Measurements from ENCODE around the gene FAM221B.

FAM221B gene

GRCh38 chr9:35828716-35829083, at the start of gene FAM221B:
TSS of gene FAM221B (minus strand) at chr9:35828732. CDS start at chr9:35826161, 2,571 bp downstream.
- DNase-seq, result peak; percentile 39

- DNase-seq, result no peak
Observed at GRCh38 chr9:35872505-35872904, 44.0 kb upstream of the FAM221B start.

- DNase-seq, result no peak
Observed at GRCh38 chr9:35871545-35871944, 43.0 kb upstream of the FAM221B start.

- no peak for DNase-seq
Observed at GRCh38 chr9:35870351-35870923, 41.9 kb upstream of the FAM221B start, which contains the start of gene OR13J1. TSS of gene OR13J1 (minus strand) at chr9:35870401. CDS start at chr9:35870401, 0 bp downstream.

- DNase-seq, result no peak
Observed at GRCh38 chr9:35869621-35870216, 41.2 kb upstream of the FAM221B start.

- DNase-seq, result no peak
Observed at GRCh38 chr9:35868933-35869332, 40.4 kb upstream of the FAM221B start.

- DNase-seq, result no peak
Observed at GRCh38 chr9:35867538-35867937, 39.0 kb upstream of the FAM221B start.

- DNase-seq, result no peak
Observed at GRCh38 chr9:35864695-35865255, 36.2 kb upstream of the FAM221B start.

- no peak for DNase-seq
Observed at GRCh38 chr9:35863583-35863982, 35.1 kb upstream of the FAM221B start.

GRCh38 chr9:35862328-35862727, 33.8 kb upstream of the FAM221B start:
- no peak for DNase-seq

GRCh38 chr9:35861161-35861897, 32.8 kb upstream of the FAM221B start:
- DNase-seq, result no peak

GRCh38 chr9:35859990-35860339, 31.4 kb upstream of the FAM221B start:
- DNase-seq, result no peak

- DNase-seq, result no peak
Observed at GRCh38 chr9:35859310-35859989, 30.9 kb upstream of the FAM221B start.

GRCh38 chr9:35858458-35858857, 29.9 kb upstream of the FAM221B start:
- DNase-seq, result no peak

GRCh38 chr9:35856882-35857281, 28.4 kb upstream of the FAM221B start:
- no peak for DNase-seq

- no peak for DNase-seq
Observed at GRCh38 chr9:35856206-35856605, 27.7 kb upstream of the FAM221B start.

GRCh38 chr9:35854091-35854762, 25.7 kb upstream of the FAM221B start:
- DNase-seq, result no peak

- DNase-seq, result no peak
Observed at GRCh38 chr9:35852876-35853865, 24.6 kb upstream of the FAM221B start.

GRCh38 chr9:35852267-35852815, 23.8 kb upstream of the FAM221B start:
- DNase-seq, result no peak

- no peak for DNase-seq
Observed at GRCh38 chr9:35847792-35848572, 19.4 kb upstream of the FAM221B start.
